Motor neuron (in vitro differentiated cells): Measurements from ENCODE around the gene NEK2. TPM values are rescaled to one million over a fixed set of nuclear protein-coding genes. Genes with fewer than 3 reads are reported as not detected.
"Not testable (repeated sequence)": the region's sequence is repeated elsewhere in the genome, so short reads cannot be mapped to it uniquely, and the experiment has no call there.

Experiments
- ATAC-seq, 8 experiments: fragments of 200-7000 bp; cut with Tn5 transposase; replicated peaks in 6 of 8; 2 replicates each; pipeline ENCODE4 v1.8.0; 2021; ENCODE audit warnings: mild to moderate bottlenecking in 8 of 8, moderate library complexity in 8 of 8
- H3K27ac ChIP-seq, 2 donors: fragments of 250-450 bp; sonication (Bioruptor Pico); 2 replicates each; pipeline ENCODE4 v1.9.0; 2021; ENCODE audit warnings: antibody characterized with exemption in 2 of 2, mild to moderate bottlenecking in 2 of 2, moderate library complexity in 1 of 2
- H3K4me1 ChIP-seq, 2 donors: fragments of 250-450 bp; sonication (Bioruptor Pico); replicated peaks in 1 of 2; 2 replicates each; pipeline ENCODE4 v1.6.1; 2021; ENCODE audit warnings: antibody characterized with exemption in 2 of 2, mild to moderate bottlenecking in 2 of 2, moderate library complexity in 1 of 2
- H3K4me3 ChIP-seq, 5 donors: fragments of 250-450 bp; sonication (Bioruptor Pico); 2 replicates each; pipeline ENCODE4 v1.9.0; 2021; ENCODE audit warnings: antibody characterized with exemption in 5 of 5, mild to moderate bottlenecking in 5 of 5, moderate library complexity in 4 of 5
- WGBS, 10 experiments: fragments of 450-650 bp; shearing (Covaris generic); methylation state at CpG; one replicate each; pipeline ENCODE4 v1.0.0; 2022; 5-methylcytosine and 5-hydroxymethylcytosine counted together
- in situ Hi-C, 9 experiments: fragments of 400-800 bp; cut with MboI; loops; one replicate each; pipeline ENCODE4 v1.15.0; 2021; ENCODE audit warnings: low sequenced_read_pairs in 9 of 9, low pct_unique_long_range_greater_than_20kb in 2 of 9; ENCODE audit not compliant: unreplicated experiment in 9 of 9
- total RNA-seq, 8 experiments: library from RNA; unstranded; fragments of 300-600 nt; gene quantifications; 2 replicates each; pipeline versions ENCODE4 v1.2.3 to v1.2.4, GENCODE V29; 2022

Gene NEK2
- total RNA-seq, 8 experiments from 2014 or later, result 0.78 to 72.6 (median 3.7) TPM

GRCh38 chr1:211687462-211688215 lies 12.2 kb upstream of the NEK2 start:
- 79 to 100% (median 90%) methylated on average over 1 to 16 of the region's 16 CpGs; no CpG with 5 or more reads in 1 of the 10 experiments for WGBS, 10 experiments

DNA sequence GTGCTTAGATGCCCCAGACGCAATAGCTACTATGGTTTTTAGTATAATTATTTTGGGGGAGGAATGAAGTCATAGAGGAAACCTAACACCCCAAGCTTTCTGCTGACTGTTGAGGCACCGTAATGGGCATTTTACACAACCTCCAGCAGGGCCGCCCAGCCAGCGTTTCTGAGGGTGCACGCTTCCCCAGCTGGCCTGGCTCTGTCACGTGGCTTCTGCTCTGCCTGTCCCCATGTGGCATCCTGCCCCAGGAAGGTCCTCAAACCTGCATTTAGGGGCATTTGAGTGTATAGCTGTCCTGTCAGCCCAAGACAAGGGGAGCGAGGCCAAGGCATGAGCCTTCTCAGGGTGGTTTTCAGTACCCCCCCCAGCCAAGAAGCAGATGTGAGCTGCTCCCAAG lies 10.4 kb upstream of the NEK2 start:
- no peak for ATAC-seq
- Histone ChIP-seq H3K4me1 (no peaks in the 10 kb centered on the region), H3K27ac (no peak overlapping the region), H3K4me3 (no peak overlapping the region)
- WGBS, 10 experiments, result 40 to 85% (median 80%) methylated on average over 1 to 7 of the region's 7 CpGs; no CpG with 5 or more reads in 4 of the 10 experiments
- in situ Hi-C loops, result loop anchor here in 5 of 9 experiments (25.0 kb wide), 4 partner anchors 151 to 776 kb away; partner anchors contain the start of genes DTL (in 3 of the 5), INTS7 (in 3 of the 5), LPGAT1 (in 1 of the 5) and NENF (in 1 of the 5)

More at GRCh38 chr1:211687462-211688215, 12.2 kb upstream of the NEK2 start:
- no peak for ATAC-seq
- no peaks in the 10 kb centered on the region for H3K4me1 ChIP-seq
- in situ Hi-C loops, result loop anchor here in 5 of 9 experiments (25.0 kb wide), 4 partner anchors 150 to 775 kb away; partner anchors contain the start of genes DTL (in 3 of the 5), INTS7 (in 3 of the 5), LPGAT1 (in 1 of the 5) and NENF (in 1 of the 5)
- no peak overlapping the region for H3K4me3 ChIP-seq
- H3K27ac ChIP-seq, result no peak overlapping the region

DNA sequence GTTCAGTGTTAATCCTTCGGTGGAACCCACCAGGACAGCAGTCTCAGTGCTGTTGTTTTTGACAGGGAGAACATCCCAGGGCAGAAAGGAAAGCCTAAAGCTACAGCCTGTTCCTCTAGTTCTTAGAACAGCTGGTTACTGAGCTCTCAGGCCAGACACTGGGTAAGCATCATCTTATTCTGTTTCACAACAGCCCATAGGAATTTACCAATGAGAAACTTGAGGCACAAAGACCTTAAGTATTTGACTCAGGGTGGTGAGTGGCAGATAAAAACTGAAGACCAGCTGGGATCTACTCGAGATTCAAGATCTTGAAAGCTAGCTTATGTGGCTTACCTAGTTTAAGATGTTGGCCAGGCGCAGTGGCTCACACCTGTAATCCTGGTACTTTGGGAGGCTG lies 9.4 kb upstream of the NEK2 start:
- H3K27ac ChIP-seq, result no peak overlapping the region
- 0 to 100% (median 85%) methylated on average over 1 to 3 of the region's 3 CpGs; no CpG with 5 or more reads in 4 of the 10 experiments for WGBS, 10 experiments
- in situ Hi-C loops, result loop anchor here in 5 of 9 experiments (25.0 kb wide), 4 partner anchors 153 to 778 kb away; partner anchors contain the start of genes DTL (in 3 of the 5), INTS7 (in 3 of the 5), LPGAT1 (in 1 of the 5) and NENF (in 1 of the 5)
- H3K4me1 ChIP-seq, result peaks cover 0 to 2% of the 10 kb centered on the region in 2 donors
- ATAC-seq, result no peak
- no peak overlapping the region for H3K4me3 ChIP-seq

DNA sequence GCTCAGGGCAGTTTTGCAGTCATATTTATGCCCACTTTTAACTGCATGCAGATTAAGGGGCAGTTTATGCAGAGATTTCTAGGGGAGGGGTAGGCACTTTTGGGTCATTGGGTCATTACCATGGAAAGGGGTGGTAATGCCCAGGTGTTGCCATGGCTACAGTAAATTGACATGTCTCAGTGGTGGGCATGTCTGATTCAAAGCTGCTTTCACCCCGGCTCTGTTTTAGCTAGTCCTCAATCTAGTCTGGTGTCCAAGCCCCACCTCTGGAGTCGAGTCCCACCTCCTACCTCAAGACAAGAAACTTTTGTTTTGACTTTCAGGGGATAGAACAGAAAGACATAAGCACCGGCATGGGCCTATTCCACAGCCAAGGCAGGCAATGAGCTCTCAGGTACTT lies 8.9 kb upstream of the NEK2 start:
- Histone ChIP-seq H3K4me1 (peaks cover 0 to 2% of the 10 kb centered on the region in 2 donors), H3K4me3 (no peak overlapping the region), H3K27ac (no peak overlapping the region)
- in situ Hi-C loops, result loop anchor here in 5 of 9 experiments (25.0 kb wide), 4 partner anchors 153 to 778 kb away; partner anchors contain the start of genes DTL (in 3 of the 5), INTS7 (in 3 of the 5), LPGAT1 (in 1 of the 5) and NENF (in 1 of the 5)
- peak in 1 of 8 experiments; percentile 5 for ATAC-seq
- WGBS, 10 experiments, result 8 to 100% (median 54%) methylated on average over 1 to 3 of the region's 3 CpGs; no CpG with 5 or more reads in 4 of the 10 experiments

GRCh38 chr1:211683396-211684297 lies 8.2 kb upstream of the NEK2 start:
- in situ Hi-C loops, result loop anchor here in 5 of 9 experiments (25.0 kb wide), 4 partner anchors 154 to 779 kb away; partner anchors contain the start of genes DTL (in 3 of the 5), INTS7 (in 3 of the 5), LPGAT1 (in 1 of the 5) and NENF (in 1 of the 5)
- peaks cover 0 to 2% of the 10 kb centered on the region in 2 donors for H3K4me1 ChIP-seq
- ATAC-seq, result no peak

DNA sequence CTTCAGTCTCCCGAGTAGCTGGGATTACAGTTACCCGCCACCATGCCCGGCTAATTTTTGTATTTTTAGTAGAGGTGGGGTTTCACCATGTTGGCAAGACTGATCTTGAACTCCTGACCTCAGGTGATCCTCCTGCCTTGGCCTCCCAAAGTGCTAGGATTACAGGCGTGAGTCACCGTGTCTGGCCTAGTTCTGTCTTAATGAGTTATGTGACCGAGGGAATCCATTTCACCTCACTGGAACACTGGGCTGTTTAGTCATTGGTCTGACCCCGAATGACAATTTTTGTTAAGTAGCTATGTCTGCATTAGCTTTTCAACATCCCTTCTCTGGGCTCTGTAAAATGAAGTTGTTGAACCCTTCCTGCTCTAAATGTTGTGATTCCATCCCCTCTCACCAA lies 6.8 kb upstream of the NEK2 start:
- not testable (repeated sequence) for H3K4me3 ChIP-seq, H3K27ac ChIP-seq, H3K4me1 ChIP-seq, ATAC-seq
- 67 to 100% (median 100%) methylated on average over 1 to 7 of the region's 7 CpGs; no CpG with 5 or more reads in 3 of the 10 experiments for WGBS, 10 experiments
- in situ Hi-C loops, result loop anchor here in 5 of 9 experiments (25.0 kb wide), 4 partner anchors 155 to 780 kb away; partner anchors contain the start of genes DTL (in 3 of the 5), INTS7 (in 3 of the 5), LPGAT1 (in 1 of the 5) and NENF (in 1 of the 5)

More at GRCh38 chr1:211683396-211684297, 8.2 kb upstream of the NEK2 start:
- Histone ChIP-seq H3K27ac (no peak overlapping the region), H3K4me3 (no peak overlapping the region)
- WGBS, 10 experiments, result 25 to 90% (median 78%) methylated on average over 1 to 7 of the region's 8 CpGs; no CpG with 5 or more reads in 2 of the 10 experiments

GRCh38 chr1:211680752-211681327 lies 5.4 kb upstream of the NEK2 start:
- in situ Hi-C loops, result loop anchor here in 5 of 9 experiments (25.0 kb wide), 4 partner anchors 156 to 781 kb away; partner anchors contain the start of genes DTL (in 3 of the 5), INTS7 (in 3 of the 5), LPGAT1 (in 1 of the 5) and NENF (in 1 of the 5)
- ATAC-seq, result peak; percentile 59 to 93 (median 85)
- WGBS, 10 experiments, result 0 to 20% (median 11%) methylated on average over 4 to 9 of the region's 9 CpGs; no CpG with 5 or more reads in 1 of the 10 experiments
- no peak overlapping the region for H3K4me3 ChIP-seq
- H3K4me1 ChIP-seq, result peaks cover 0 to 2% of the 10 kb centered on the region in 2 donors
- no peak overlapping the region for H3K27ac ChIP-seq

GRCh38 chr1:211677659-211678058 lies 2.2 kb upstream of the NEK2 start:
- no peak for ATAC-seq
- in situ Hi-C loops, result loop anchor here in 5 of 9 experiments (25.0 kb wide), 4 partner anchors 160 to 785 kb away; partner anchors contain the start of genes DTL (in 3 of the 5), INTS7 (in 3 of the 5), LPGAT1 (in 1 of the 5) and NENF (in 1 of the 5)
- WGBS, 10 experiments, result 17 to 83% (median 59%) methylated on average over 1 to 6 of the region's 6 CpGs; no CpG with 5 or more reads in 3 of the 10 experiments
- Histone ChIP-seq H3K4me3 (no peak overlapping the region), H3K27ac (no peak overlapping the region), H3K4me1 (peaks cover 0 to 2% of the 10 kb centered on the region in 2 donors)

DNA sequence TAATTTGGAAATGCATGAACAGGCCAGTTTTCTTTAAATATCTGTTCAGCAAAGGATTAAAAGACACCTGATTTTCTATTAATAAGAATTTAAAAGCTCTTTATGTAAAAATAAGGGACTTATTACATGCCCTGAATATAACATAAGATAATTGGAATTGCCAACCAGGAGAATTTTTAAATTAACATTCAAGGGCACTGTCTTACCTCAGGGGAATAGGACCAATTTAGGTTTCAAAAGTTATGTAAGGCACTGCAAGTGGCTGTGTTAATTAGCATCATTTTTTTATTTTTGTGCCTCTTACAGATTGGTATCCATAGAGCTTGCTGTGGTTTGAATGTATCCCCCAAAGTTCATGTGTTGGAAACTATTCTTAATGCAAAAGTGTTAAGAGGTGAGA lies 1.3 kb upstream of the NEK2 start:
- Histone ChIP-seq H3K4me3 (no peak overlapping the region), H3K4me1 (peaks cover 0 to 2% of the 10 kb centered on the region in 2 donors), H3K27ac (no peak overlapping the region)
- ATAC-seq, result no peak
- in situ Hi-C loops, result loop anchor here in 5 of 9 experiments (25.0 kb wide), 4 partner anchors 161 to 786 kb away; partner anchors contain the start of genes DTL (in 3 of the 5), INTS7 (in 3 of the 5), LPGAT1 (in 1 of the 5) and NENF (in 1 of the 5)

GRCh38 chr1:211676106-211676583 lies 724 bp upstream of the NEK2 start:
- no peak overlapping the region for H3K27ac ChIP-seq
- peaks cover 0 to 2% of the 10 kb centered on the region in 2 donors for H3K4me1 ChIP-seq
- in situ Hi-C loops, result loop anchor here in 5 of 9 experiments (25.0 kb wide), 4 partner anchors 161 to 786 kb away; partner anchors contain the start of genes DTL (in 3 of the 5), INTS7 (in 3 of the 5), LPGAT1 (in 1 of the 5) and NENF (in 1 of the 5)
- ATAC-seq, result no peak
- 0 to 100% (median 47%) methylated on average over 1 to 19 of the region's 19 CpGs for WGBS, 10 experiments
- peak overlapping the region; percentile 48 to 63 (median 59) for H3K4me3 ChIP-seq

DNA sequence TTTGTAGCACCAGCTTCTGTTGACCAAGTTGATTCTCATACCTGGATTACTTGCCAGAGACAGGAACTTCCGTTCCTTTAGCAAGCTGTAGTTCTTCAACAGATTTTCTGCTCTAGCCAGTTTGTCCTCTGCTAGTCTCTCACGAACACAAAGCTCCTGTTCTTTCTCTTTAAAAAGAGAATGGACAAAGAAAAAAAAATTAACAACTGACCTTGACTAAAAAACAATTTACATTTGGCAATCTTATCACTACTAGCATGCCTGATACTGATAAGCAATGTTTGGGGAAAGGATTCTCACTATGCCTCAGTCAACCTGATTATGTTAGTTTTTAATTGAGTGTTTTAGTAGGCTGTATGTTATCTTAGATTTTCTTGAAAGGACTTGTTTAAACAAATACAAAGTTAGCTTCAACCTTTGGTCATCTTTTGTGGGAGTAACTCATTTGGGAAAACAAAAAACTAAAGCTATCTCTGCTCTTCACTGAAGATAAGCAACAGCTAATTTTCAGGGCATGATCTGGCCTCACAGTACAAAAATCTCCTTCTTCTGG lies 8.3 kb downstream of the NEK2 start:
- no peak for ATAC-seq
- in situ Hi-C loops, result loop anchor here in 4 of 9 experiments (25.0 kb wide), 2 partner anchors 155 to 330 kb away; partner anchors contain the start of gene TRAF5 (in 4 of the 4)
- whole genome bisulfite sequencing, 10 experiments, result 40 to 100% (median 90%) methylated on average over 1 to 2 of the region's 2 CpGs
- Histone ChIP-seq H3K4me3 (no peak overlapping the region), H3K4me1 (no peaks in the 10 kb centered on the region), H3K27ac (no peak overlapping the region)
